ENCODE measurements around the gene DDA1. TPM values are rescaled to one million over a fixed set of nuclear protein-coding genes. Genes with fewer than 3 reads are reported as not detected.

Gene DDA1
- total RNA-seq, 1 donor: 16.8 TPM

DNA sequence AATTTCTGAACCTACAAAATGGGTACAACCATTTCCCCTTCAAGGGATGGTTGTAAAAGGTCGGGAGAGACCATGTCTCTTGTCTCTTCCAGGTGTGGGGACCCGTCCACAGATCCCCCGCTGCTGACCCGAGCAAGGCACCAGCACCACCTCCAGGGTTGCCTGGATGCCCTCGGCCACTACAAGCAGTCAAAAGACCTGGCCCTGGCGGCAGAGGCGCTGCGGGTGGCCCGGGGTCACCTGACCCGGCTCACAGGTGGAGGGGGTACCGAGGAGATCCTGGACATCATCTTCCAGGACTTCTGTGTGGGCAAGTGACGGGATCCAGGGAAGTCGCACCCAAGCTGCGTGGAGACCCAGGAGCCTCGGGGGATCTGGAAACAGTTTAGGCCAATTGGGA, 32.0 kb downstream of the DDA1 start:
- H3K4me3 ChIP-seq (ENCODE audit: low read depth, low read length): no peak overlapping the region
- DNase-seq (ENCODE audit: low read depth): no peak
- no peak for TF ChIP-seq CTCF (IDR thresholded peaks at IDR 0.05; ENCODE audit: insufficient read depth, low read depth, low read length)

DNA sequence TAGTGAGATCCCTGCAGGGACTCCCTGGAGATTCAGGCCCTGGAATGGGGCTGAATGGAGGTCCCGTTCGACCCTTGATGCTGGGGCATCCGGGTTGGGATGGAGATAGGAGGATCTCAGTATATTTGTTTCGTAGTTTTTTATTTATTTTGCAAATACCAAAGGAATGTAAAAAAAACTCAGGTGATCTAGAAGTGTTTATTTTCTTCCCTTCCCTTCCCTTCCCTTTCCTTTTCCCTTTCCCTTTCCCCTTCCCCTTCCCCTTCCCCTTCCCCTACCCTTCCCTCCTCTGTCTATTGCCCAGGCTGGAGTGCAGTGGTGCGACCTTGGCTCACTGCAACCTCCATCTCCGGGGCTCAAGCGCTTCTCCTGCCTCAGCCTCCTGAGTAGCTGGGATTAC, 32.5 kb downstream of the DDA1 start:
- DNase-seq (ENCODE audit: low read depth): no peak
- no peak overlapping the region for H3K4me3 ChIP-seq (ENCODE audit: low read depth, low read length)

GRCh38 chr19:17346109-17346671, 36.8 kb downstream of the DDA1 start:
- peak; percentile 57 for DNase-seq (ENCODE audit: low read depth)
- no peak overlapping the region for H3K4me3 ChIP-seq (ENCODE audit: low read depth, low read length)
- TF ChIP-seq CTCF (IDR thresholded peaks at IDR 0.05; ENCODE audit: insufficient read depth, low read depth, low read length): peak; percentile 86

More for the DNA sequence above, 32.5 kb downstream of the DDA1 start:
- no peak for TF ChIP-seq CTCF (IDR thresholded peaks at IDR 0.05; ENCODE audit: insufficient read depth, low read depth, low read length)

GRCh38 chr19:17347361-17347760, 38.0 kb downstream of the DDA1 start:
- TF ChIP-seq CTCF (IDR thresholded peaks at IDR 0.05; ENCODE audit: insufficient read depth, low read depth, low read length): no peak
- no peak overlapping the region for H3K4me3 ChIP-seq (ENCODE audit: low read depth, low read length)
- DNase-seq (ENCODE audit: low read depth): no peak

DNA sequence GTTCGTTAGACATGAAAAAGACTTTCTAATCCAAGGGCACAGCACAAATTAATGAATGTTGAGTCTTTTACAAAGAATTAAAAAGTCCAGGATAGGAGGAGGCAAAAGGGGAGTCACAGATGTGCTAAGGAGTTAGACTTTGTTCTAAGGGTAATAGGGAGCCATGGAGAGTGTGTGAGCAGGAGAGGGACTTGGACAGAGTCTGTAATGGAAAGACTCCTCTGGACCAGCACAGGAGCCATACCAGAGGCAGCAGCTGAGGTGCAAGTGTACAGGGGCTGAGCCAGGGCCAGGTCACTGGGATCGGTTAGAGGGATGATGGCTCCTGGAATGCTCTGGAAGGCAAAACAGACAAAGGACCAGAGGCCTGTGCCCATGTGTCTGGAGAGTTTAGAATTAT, 38.5 kb downstream of the DDA1 start:
- H3K4me3 ChIP-seq (ENCODE audit: low read depth, low read length): no peak overlapping the region
- no peak for DNase-seq (ENCODE audit: low read depth)
- no peak for TF ChIP-seq CTCF (IDR thresholded peaks at IDR 0.05; ENCODE audit: insufficient read depth, low read depth, low read length)

- H3K4me3 ChIP-seq (ENCODE audit: low read depth, low read length): peak overlapping the region; percentile 29
- TF ChIP-seq CTCF (IDR thresholded peaks at IDR 0.05; ENCODE audit: insufficient read depth, low read depth, low read length): no peak
- DNase-seq (ENCODE audit: low read depth): no peak
Measured at GRCh38 chr19:17348700-17349099, 39.3 kb downstream of the DDA1 start.

DNA sequence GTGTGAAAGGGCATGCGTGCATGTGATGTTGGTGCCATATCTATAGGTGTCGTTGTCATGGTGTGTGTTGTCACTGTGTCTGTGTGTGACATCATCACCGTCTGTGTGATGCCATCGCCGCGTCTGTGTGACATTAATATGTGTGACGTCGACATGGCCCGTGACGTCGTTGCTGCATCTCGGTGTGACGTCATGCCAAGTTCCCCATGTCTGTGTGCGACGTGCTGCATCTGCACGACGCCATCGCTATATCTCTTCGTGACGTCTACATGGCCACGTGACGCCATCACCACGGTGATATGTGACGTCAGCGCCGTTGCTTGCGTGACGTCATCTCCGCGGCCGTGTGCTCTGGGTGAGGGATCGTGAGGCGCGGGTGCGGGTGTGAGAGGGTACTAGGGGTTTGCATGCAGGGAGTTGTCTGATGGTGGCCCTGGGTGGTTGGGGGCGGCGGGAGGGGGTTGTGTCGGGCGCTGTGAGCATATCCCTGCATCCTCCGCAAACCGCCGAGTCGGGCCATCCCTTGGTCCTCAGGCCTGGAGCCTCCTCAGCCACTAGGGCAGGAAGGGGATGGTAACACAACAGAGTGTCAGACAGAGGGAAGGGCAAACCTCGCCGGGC, 42.6 kb downstream of the DDA1 start:
- DNase-seq (ENCODE audit: low read depth): no peak
- TF ChIP-seq CTCF (IDR thresholded peaks at IDR 0.05; ENCODE audit: insufficient read depth, low read depth, low read length): no peak
- no peak overlapping the region for H3K4me3 ChIP-seq (ENCODE audit: low read depth, low read length)
